Vagina (tissue), 2 donors: Measurements from ENCODE around the gene BATF. TPM values are rescaled to one million over a fixed set of nuclear protein-coding genes. Genes with fewer than 3 reads are reported as not detected.

Source experiments
- DNase-seq, 2 donors: peaks; one replicate each; pipeline ENCODE4 v3.0.0-alpha.2; 2017; ENCODE audit errors: extremely low spot score in 2 of 2
- H3K27ac ChIP-seq: fragments of 200-600 bp; sonication (generic); one replicate; pipeline ENCODE4 v1.5.1; 2019
- H3K27me3 ChIP-seq: fragments of 200-600 bp; sonication (generic); one replicate; pipeline ENCODE4 v1.5.1; 2019
- H3K36me3 ChIP-seq, 2 donors: fragments of 200-600 bp; sonication (generic); one replicate each; pipeline ENCODE4 v1.5.1; 2017 to 2019
- H3K4me1 ChIP-seq: fragments of 200-600 bp; sonication (generic); one replicate; pipeline ENCODE4 v1.5.1; 2019
- H3K4me3 ChIP-seq, 2 donors: fragments of 200-600 bp; sonication (generic); 1 replicate in 1 of 2; 2 replicates in 1 of 2; pipeline ENCODE4 v1.5.1; 2016 to 2019
- H3K9me3 ChIP-seq: fragments of 200-600 bp; sonication (generic); one replicate; pipeline ENCODE4 v1.5.1; 2019
- POLR2A ChIP-seq, 2 donors: fragments of 450-650 bp; IDR thresholded peaks; one replicate each; pipeline ENCODE4 v1.6.1; 2017; ENCODE audit warnings: antibody characterized with exemption in 2 of 2, mild to moderate bottlenecking in 2 of 2, moderate library complexity in 2 of 2
- POLR2AphosphoS5 ChIP-seq, 2 donors: sonication (generic); formaldehyde crosslinking; IDR thresholded peaks; one replicate each; pipeline ENCODE4 v1.9.0; 2017; ENCODE audit warnings: antibody characterized with exemption in 2 of 2, mild to moderate bottlenecking in 2 of 2, low read depth in 1 of 2; ENCODE audit not compliant: insufficient read depth in 1 of 2
- intact Hi-C: fragments of 100-400 bp; cut with DNase I; formaldehyde crosslinking; loops from one replicate; pipeline ENCODE4 v1.15.1; 2023
- total RNA-seq: library from RNA; depleted of rRNA; stranded (reverse); fragments of >200 nt; gene quantifications from one replicate; pipeline ENCODE4 v1.2.3, GENCODE V29; 2016
- TF ChIP-seq, protein P1 (sequence below), 3 experiments: fragments of 450-650 bp in 2 of 3; fragments of 200-600 bp in 1 of 3; sonication (generic) in 1 of 3; IDR thresholded peaks; one replicate each; pipeline ENCODE4 v1.5.1; 2017 to 2019; ENCODE audit warnings: antibody characterized with exemption in 3 of 3, mild to moderate bottlenecking in 2 of 3, moderate library complexity in 2 of 3

BATF gene
- total RNA-seq, 1 donor from 2014 or later = 12.0 TPM

DNA sequence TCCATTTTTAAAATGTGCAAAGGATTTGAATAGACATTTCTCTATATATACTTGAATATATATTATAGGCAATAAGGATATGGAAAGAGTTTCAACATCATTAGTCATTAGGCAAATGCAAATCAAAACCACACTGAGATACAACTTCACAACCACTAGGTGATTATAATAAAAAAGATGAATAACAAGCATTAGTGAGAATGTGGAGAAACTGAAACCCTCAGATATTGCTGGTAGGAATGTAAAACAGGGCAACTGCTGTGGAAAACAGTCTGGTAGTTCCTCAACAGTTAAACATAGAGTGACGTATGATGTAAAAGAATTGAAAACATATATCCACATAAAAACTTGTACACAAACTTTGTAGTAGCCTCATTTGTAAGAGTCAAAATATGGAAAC is 11.7 kb upstream of the BATF start:
- DNase-seq = no peak
- peaks cover 12% of the 10 kb centered on the region for H3K4me1 ChIP-seq
- H3K9me3 ChIP-seq = no peaks in the 10 kb centered on the region
- no peaks in the 10 kb centered on the region for H3K36me3 ChIP-seq
- intact Hi-C loops = no loop called here
- H3K27ac ChIP-seq = no peak overlapping the region
- TF ChIP-seq, protein P1, sequence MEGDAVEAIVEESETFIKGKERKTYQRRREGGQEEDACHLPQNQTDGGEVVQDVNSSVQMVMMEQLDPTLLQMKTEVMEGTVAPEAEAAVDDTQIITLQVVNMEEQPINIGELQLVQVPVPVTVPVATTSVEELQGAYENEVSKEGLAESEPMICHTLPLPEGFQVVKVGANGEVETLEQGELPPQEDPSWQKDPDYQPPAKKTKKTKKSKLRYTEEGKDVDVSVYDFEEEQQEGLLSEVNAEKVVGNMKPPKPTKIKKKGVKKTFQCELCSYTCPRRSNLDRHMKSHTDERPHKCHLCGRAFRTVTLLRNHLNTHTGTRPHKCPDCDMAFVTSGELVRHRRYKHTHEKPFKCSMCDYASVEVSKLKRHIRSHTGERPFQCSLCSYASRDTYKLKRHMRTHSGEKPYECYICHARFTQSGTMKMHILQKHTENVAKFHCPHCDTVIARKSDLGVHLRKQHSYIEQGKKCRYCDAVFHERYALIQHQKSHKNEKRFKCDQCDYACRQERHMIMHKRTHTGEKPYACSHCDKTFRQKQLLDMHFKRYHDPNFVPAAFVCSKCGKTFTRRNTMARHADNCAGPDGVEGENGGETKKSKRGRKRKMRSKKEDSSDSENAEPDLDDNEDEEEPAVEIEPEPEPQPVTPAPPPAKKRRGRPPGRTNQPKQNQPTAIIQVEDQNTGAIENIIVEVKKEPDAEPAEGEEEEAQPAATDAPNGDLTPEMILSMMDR (IDR thresholded peaks at IDR 0.05) = no peak
- TF ChIP-seq POLR2AphosphoS5 (IDR thresholded peaks at IDR 0.05; ENCODE audit: insufficient read depth in 1 of 2, low read depth in 1 of 2) (no peak), POLR2A (IDR thresholded peaks at IDR 0.05) (no peak)
- no peaks in the 10 kb centered on the region for H3K27me3 ChIP-seq
- H3K4me3 ChIP-seq = no peak overlapping the region

DNA sequence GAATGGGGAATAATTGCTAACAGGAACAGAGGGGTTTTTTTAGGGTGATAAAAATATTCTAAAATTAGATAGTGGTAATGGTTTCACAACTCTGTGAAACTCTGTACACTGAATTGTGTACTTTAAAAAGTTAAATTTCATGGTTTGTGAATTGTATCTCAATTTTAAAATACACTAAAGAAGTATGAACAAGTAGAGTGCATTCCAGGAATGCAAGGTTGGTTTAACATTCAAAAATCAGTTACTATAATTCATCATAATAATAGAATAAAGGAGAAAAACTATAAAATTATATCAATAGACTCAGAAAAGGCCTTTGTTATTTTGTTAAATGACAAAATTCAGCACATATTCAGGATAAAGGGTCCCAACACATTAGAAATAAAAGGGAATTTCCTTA is 11.1 kb upstream of the BATF start:
- Histone ChIP-seq H3K4me1 (peaks cover 13% of the 10 kb centered on the region), H3K27ac (no peak overlapping the region), H3K27me3 (no peaks in the 10 kb centered on the region), H3K9me3 (no peaks in the 10 kb centered on the region), H3K4me3 (no peak overlapping the region), H3K36me3 (no peaks in the 10 kb centered on the region)
- intact Hi-C loops = no loop called here
- TF ChIP-seq POLR2AphosphoS5 (IDR thresholded peaks at IDR 0.05; ENCODE audit: insufficient read depth in 1 of 2, low read depth in 1 of 2) (no peak), POLR2A (IDR thresholded peaks at IDR 0.05) (no peak)
- TF ChIP-seq, protein P1 (IDR thresholded peaks at IDR 0.05) = no peak
- DNase-seq = no peak

DNA sequence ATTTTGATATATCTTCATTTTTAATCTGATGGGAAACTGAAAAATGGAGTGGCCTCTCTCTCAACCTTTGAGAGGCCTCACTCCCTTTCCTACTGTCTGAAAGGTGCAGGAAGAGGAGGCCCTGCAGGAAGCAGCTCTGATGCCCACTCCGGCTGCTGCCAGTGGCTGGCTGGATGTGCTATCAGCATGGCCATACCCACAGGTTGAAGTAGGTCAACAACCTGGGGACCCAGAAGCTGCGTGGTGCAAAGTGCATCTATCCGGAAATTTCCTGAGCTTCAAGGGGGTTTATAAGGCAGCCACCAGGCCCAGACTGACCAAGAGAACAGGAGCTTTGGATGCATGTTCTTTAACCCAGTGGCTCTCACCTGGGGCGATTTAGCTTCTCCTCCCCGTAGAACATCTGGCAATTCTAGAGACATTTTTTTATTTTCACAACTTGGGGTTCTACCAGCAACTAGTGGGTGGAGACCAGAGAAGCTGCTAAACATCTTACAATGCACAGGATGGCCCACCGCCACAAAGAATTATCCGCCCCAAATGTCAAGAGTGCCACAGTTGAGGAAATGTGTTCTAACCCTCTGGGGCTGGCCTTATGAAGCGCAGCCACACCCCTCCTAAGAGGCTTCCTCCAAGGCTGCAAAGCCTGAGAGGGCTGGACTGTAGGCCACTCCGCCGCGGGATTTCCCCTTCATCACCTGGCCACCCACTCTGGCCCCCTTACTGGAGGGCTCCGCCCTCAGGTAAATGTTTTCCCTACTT is 8.2 kb upstream of the BATF start:
- no peak for TF ChIP-seq POLR2A (IDR thresholded peaks at IDR 0.05)
- TF ChIP-seq POLR2AphosphoS5 (IDR thresholded peaks at IDR 0.05; ENCODE audit: insufficient read depth in 1 of 2, low read depth in 1 of 2) = no peak
- TF ChIP-seq, protein P1 (IDR thresholded peaks at IDR 0.05) = no peak
- DNase-seq = no peak
- Histone ChIP-seq H3K9me3 (no peaks in the 10 kb centered on the region), H3K27ac (peak overlapping the region; percentile 66), H3K4me3 (no peak overlapping the region), H3K27me3 (no peaks in the 10 kb centered on the region), H3K36me3 (no peaks in the 10 kb centered on the region), H3K4me1 (peaks cover 13% of the 10 kb centered on the region)
- intact Hi-C loops = no loop called here

DNA sequence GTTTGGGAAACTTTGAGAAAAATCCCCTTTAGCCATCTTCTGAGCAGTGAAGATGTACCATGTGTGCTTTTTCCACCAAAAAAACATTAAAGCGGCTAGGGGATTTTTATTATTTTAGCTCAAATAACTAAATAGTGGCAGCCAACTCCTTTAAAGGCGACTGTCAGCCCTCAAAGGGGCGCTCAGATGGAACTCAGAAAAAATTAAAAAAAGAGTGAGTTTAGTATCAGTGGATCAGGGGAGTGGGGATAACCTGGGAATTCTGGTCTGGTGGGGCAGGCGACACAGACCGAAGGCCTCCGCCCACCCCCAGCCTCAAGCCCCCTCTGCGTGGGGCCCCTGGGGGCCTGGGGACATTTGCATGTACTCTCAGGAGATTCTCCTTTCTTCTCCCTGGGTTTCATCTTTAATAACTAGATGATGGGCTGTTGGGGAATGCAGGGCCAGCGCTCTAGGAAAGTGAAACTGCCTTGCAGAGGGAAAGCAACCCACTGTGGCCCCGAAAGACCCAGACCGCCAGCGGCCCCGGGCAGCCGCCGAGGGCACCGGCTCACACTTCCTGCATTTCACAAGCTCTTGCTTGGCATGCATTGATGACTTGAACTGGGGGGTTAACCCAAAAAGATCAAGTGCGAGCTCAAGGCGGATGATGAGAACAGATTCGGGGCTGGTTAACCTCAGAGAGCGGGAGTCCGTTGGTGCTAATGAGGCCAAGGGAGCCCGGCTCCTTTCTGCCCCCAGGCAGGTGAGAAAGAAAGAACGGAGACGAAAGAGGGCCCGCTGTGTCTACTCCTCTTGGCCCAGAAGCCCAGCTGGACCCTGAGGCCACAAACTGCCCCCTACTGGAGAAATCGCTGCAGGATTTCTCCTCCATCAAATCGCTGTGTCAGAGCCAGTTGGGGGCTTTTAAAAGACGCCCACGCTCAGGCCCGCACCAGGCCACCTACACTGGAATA is 7.3 kb upstream of the BATF start:
- peak in 1 of 2 donors; percentile 13 for TF ChIP-seq POLR2AphosphoS5 (IDR thresholded peaks at IDR 0.05; ENCODE audit: insufficient read depth in 1 of 2, low read depth in 1 of 2)
- TF ChIP-seq POLR2A (IDR thresholded peaks at IDR 0.05) = no peak
- no peaks in the 10 kb centered on the region for H3K36me3 ChIP-seq
- no peaks in the 10 kb centered on the region for H3K27me3 ChIP-seq
- no peaks in the 10 kb centered on the region for H3K9me3 ChIP-seq
- H3K4me3 ChIP-seq = peak overlapping the region; percentile 9 to 42
- intact Hi-C loops = no loop called here
- H3K27ac ChIP-seq = peak overlapping the region; percentile 66
- peaks cover 13% of the 10 kb centered on the region for H3K4me1 ChIP-seq
- DNase-seq = no peak

DNA sequence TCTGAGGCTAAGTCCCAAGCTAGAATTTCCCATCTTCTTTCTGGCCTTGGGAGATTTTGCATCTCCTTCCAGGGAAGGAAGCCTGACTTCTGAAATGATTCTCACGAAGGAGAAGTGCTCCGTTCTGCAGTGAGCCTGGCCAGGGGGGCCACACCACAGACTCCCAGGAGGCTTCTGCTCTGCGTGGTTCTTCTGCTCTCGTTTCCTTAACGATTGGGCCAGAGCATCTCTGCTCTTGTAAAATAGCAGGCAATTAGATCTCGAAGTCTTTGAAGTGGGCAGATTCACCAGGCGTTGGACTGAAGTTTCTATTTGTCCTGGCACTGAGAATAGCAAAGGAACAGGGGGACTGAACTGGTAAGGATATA is 6.7 kb upstream of the BATF start:
- TF ChIP-seq, protein P1 (IDR thresholded peaks at IDR 0.05) = no peak
- TF ChIP-seq POLR2AphosphoS5 (IDR thresholded peaks at IDR 0.05; ENCODE audit: insufficient read depth in 1 of 2, low read depth in 1 of 2) (no peak), POLR2A (IDR thresholded peaks at IDR 0.05) (no peak)
- peaks cover 13% of the 10 kb centered on the region for H3K4me1 ChIP-seq
- H3K27ac ChIP-seq = peak overlapping the region; percentile 66
- no peaks in the 10 kb centered on the region for H3K36me3 ChIP-seq
- H3K9me3 ChIP-seq = no peaks in the 10 kb centered on the region
- intact Hi-C loops = no loop called here
- no peak for DNase-seq
- H3K4me3 ChIP-seq = peak overlapping the region; percentile 9 to 42
- no peaks in the 10 kb centered on the region for H3K27me3 ChIP-seq
